H1 (cell line): ENCODE measurements around the gene FOXA3. TPM values are rescaled to one million over a fixed set of nuclear protein-coding genes. Genes with fewer than 3 reads are reported as not detected.

Experiments used
- CTCF ChIA-PET: fragments of 300-600 bp; sonication (Branson Sonifier 250); formaldehyde crosslinking; loops from one replicate; lab custom pipeline; 2021; ENCODE audit not compliant: partially characterized antibody; lab: Charles Lee
- POLR2A ChIA-PET: fragments of 300-600 bp; sonication (Branson Sonifier 250); formaldehyde crosslinking; loops from one replicate; lab custom pipeline; 2021; ENCODE audit warnings: inconsistent platforms; ENCODE audit not compliant: partially characterized antibody; lab: Charles Lee
- DNase-seq, 2 experiments: peaks; one replicate each; pipeline versions ENCODE4 v3.0.0 to v3.0.0-alpha.2; 2010 to 2022; ENCODE audit warnings: low spot score in 2 of 2, low read depth in 1 of 2, mixed read lengths in 1 of 2
- FAIRE-seq: peaks from 2 replicates; lab custom pipeline; 2011; peaks lifted over from hg19 to GRCh38; lab: Jason Lieb, UNC
- H2AFZ ChIP-seq: 2 replicates; pipeline ENCODE4 v1.8.1; 2012; ENCODE audit warnings: low read length, inconsistent platforms
- H2AK5ac ChIP-seq: 2 replicates; pipeline ENCODE4 v1.6.1; 2013; ENCODE audit warnings: low read depth, low read length
- H2BK120ac ChIP-seq: replicated peaks from 2 replicates; pipeline ENCODE3; 2013; ENCODE audit warnings: low read depth, low read length, inconsistent platforms
- H2BK12ac ChIP-seq: 2 replicates; pipeline ENCODE4 v1.6.1; 2013; ENCODE audit warnings: low read depth, low read length
- H2BK15ac ChIP-seq: 2 replicates; pipeline ENCODE4 v1.6.1; 2013; ENCODE audit warnings: low read length
- H2BK20ac ChIP-seq: 2 replicates; pipeline ENCODE4 v1.6.1; 2013; ENCODE audit warnings: low read length
- H2BK5ac ChIP-seq: 2 replicates; pipeline ENCODE4 v1.6.1; 2013; ENCODE audit warnings: low read depth, low read length
- H3K14ac ChIP-seq: 2 replicates; pipeline ENCODE4 v1.6.1; 2013; ENCODE audit warnings: inconsistent platforms; ENCODE audit not compliant: insufficient read length
- H3K18ac ChIP-seq: 2 replicates; pipeline ENCODE4 v1.6.1; 2013; ENCODE audit warnings: low read length; ENCODE audit errors: extremely low read depth
- H3K23ac ChIP-seq: 2 replicates; pipeline ENCODE4 v1.6.1; 2013; ENCODE audit warnings: inconsistent platforms; ENCODE audit not compliant: insufficient read length
- H3K23me2 ChIP-seq: 2 replicates; pipeline ENCODE4 v1.6.1; 2013; ENCODE audit warnings: low read depth, low read length
- H3K27ac ChIP-seq: 2 replicates; pipeline ENCODE4 v1.6.1; 2011; ENCODE audit warnings: low read depth, low read length, inconsistent platforms
- H3K27me3 ChIP-seq, 4 experiments: replicated peaks in 1 of 4; 1 replicate in 1 of 4; 2 replicates in 3 of 4; pipeline versions ENCODE4 v1.6.1 to v1.8.1; 2011 to 2013; ENCODE audit warnings: low read length in 3 of 4, mild to moderate bottlenecking in 3 of 4, inconsistent platforms in 2 of 4, mixed read lengths in 2 of 4, moderate library complexity in 1 of 4; ENCODE audit not compliant: control insufficient read depth in 3 of 4, insufficient read depth in 3 of 4; ENCODE audit errors: extremely low read depth in 1 of 4
- H3K36me3 ChIP-seq, 4 experiments: 2 replicates each; pipeline versions ENCODE4 v1.6.1 to v1.8.1; 2011 to 2013; ENCODE audit warnings: mild to moderate bottlenecking in 4 of 4, low read length in 3 of 4, moderate library complexity in 2 of 4, control low read depth in 1 of 4, inconsistent platforms in 1 of 4; ENCODE audit not compliant: insufficient read depth in 4 of 4, control insufficient read depth in 2 of 4
- H3K4ac ChIP-seq: replicated peaks from 2 replicates; pipeline ENCODE3; 2013; ENCODE audit warnings: low read length, low read depth, mixed read lengths, inconsistent platforms; ENCODE audit not compliant: insufficient read length
- H3K4me1 ChIP-seq, 4 experiments: replicated peaks in 1 of 4; 1 replicate in 1 of 4; 2 replicates in 3 of 4; pipeline versions ENCODE4 v1.6.1 to v1.8.1; 2011 to 2013; ENCODE audit warnings: low read length in 3 of 4, inconsistent platforms in 2 of 4, mixed read lengths in 1 of 4; ENCODE audit not compliant: insufficient read depth in 4 of 4, control insufficient read depth in 3 of 4
- H3K4me2 ChIP-seq, 2 experiments: 2 replicates each; pipeline versions ENCODE4 v1.6.1 to v1.8.1; 2011 to 2013; ENCODE audit warnings: low read depth in 2 of 2, low read length in 2 of 2, control low read depth in 1 of 2, inconsistent platforms in 1 of 2, mild to moderate bottlenecking in 1 of 2; ENCODE audit not compliant: insufficient read depth in 1 of 2
- H3K4me3 ChIP-seq, 4 experiments: fragments of 200-600, 300-600 bp in 1 of 4; sonication (generic), shearing (Covaris generic), sonication (Bioruptor Twin) in 1 of 4; 2 replicates each; pipeline versions ENCODE4 v1.5.1 to v1.8.1; 2011 to 2016; ENCODE audit warnings: low read length in 4 of 4, low read depth in 3 of 4, control low read depth in 2 of 4, inconsistent platforms in 2 of 4, mild to moderate bottlenecking in 2 of 4, mixed read lengths in 1 of 4, moderate library complexity in 1 of 4; ENCODE audit not compliant: insufficient read depth in 2 of 4; ENCODE audit errors: extremely low read depth in 1 of 4
- H3K56ac ChIP-seq: replicated peaks from 2 replicates; pipeline ENCODE3; 2013; ENCODE audit warnings: low read depth, mild to moderate bottlenecking, mixed read lengths, low read length, inconsistent platforms; ENCODE audit not compliant: insufficient read length
- H3K79me1 ChIP-seq: 2 replicates; pipeline ENCODE4 v1.6.1; 2013; ENCODE audit warnings: low read depth, low read length, control low read depth
- H3K79me2 ChIP-seq, 2 experiments: 2 replicates each; pipeline versions ENCODE4 v1.6.1 to v1.8.1; 2012 to 2013; ENCODE audit warnings: low read length in 2 of 2, mild to moderate bottlenecking in 2 of 2, inconsistent platforms in 1 of 2; ENCODE audit not compliant: insufficient read depth in 2 of 2, control insufficient read depth in 1 of 2
- H3K9ac ChIP-seq, 4 experiments: replicated peaks in 1 of 4; 1 replicate in 1 of 4; 2 replicates in 3 of 4; pipeline versions ENCODE4 v1.6.1 to v1.8.1; 2011 to 2013; ENCODE audit warnings: low read depth in 3 of 4, low read length in 3 of 4, control low read depth in 2 of 4, mild to moderate bottlenecking in 2 of 4, moderate library complexity in 2 of 4, inconsistent platforms in 1 of 4; ENCODE audit errors: extremely low read depth in 1 of 4
- H3K9me3 ChIP-seq, 2 experiments: 2 replicates each; pipeline versions ENCODE4 v1.6.1 to v1.8.1; 2012 to 2013; ENCODE audit warnings: mild to moderate bottlenecking in 2 of 2, moderate library complexity in 2 of 2, control low read depth in 1 of 2, inconsistent platforms in 1 of 2, low read depth in 1 of 2, low read length in 1 of 2, mixed read lengths in 1 of 2; ENCODE audit not compliant: insufficient read depth in 2 of 2
- H4K20me1 ChIP-seq, 2 experiments: replicated peaks in 1 of 2; 2 replicates each; pipeline versions ENCODE3 to v1.8.1; 2011 to 2013; ENCODE audit warnings: inconsistent platforms in 2 of 2, low read length in 2 of 2, mild to moderate bottlenecking in 1 of 2; ENCODE audit not compliant: insufficient read depth in 2 of 2, control insufficient read depth in 1 of 2
- H4K5ac ChIP-seq: 2 replicates; pipeline ENCODE4 v1.6.1; 2013; ENCODE audit warnings: low read length, low read depth, mixed read lengths, inconsistent platforms; ENCODE audit not compliant: insufficient read length
- H4K8ac ChIP-seq: 2 replicates; pipeline ENCODE4 v1.8.0; 2013; ENCODE audit warnings: mild to moderate bottlenecking, moderate library complexity, low read length, inconsistent platforms; ENCODE audit not compliant: insufficient read depth; ENCODE audit errors: extremely low read depth
- H4K91ac ChIP-seq: replicated peaks from 2 replicates; pipeline ENCODE3; 2013; ENCODE audit warnings: low read length, mixed read lengths, inconsistent platforms; ENCODE audit not compliant: insufficient read length
- BCL11A ChIP-seq, 2 experiments: IDR thresholded peaks; one replicate each; pipeline ENCODE4 v1.6.1; 2011; ENCODE audit warnings: low read depth in 2 of 2, low read length in 2 of 2, mild to moderate bottlenecking in 2 of 2
- BRCA1 ChIP-seq: IDR thresholded peaks from 2 replicates; pipeline ENCODE4 v1.6.1; 2012; ENCODE audit warnings: low read depth, low read length, improper control_type of control experiment
- EZH2 ChIP-seq: fragments of 200-600 bp; sonication (generic); IDR thresholded peaks from 2 replicates; pipeline ENCODE4 v1.7.1; 2012; ENCODE audit warnings: low read depth, mild to moderate bottlenecking, moderate library complexity, low read length, inconsistent platforms; ENCODE audit not compliant: severe bottlenecking
- GTF2F1 ChIP-seq: IDR thresholded peaks from 2 replicates; pipeline ENCODE4 v1.6.1; 2012; ENCODE audit warnings: low read depth, low read length, improper control_type of control experiment, borderline replicate concordance
- JUN ChIP-seq: IDR thresholded peaks from 2 replicates; pipeline ENCODE4 v1.6.1; 2011; ENCODE audit warnings: low read depth, mild to moderate bottlenecking, improper control_type of control experiment, low read length
- MAFK ChIP-seq: IDR thresholded peaks from 2 replicates; pipeline ENCODE4 v1.6.1; 2012; ENCODE audit warnings: low read depth, mild to moderate bottlenecking, improper control_type of control experiment, low read length
- POLR2AphosphoS5 ChIP-seq: IDR thresholded peaks from 2 replicates; pipeline ENCODE4 v1.6.1; 2011; ENCODE audit warnings: low read depth, low read length
- RBBP5 ChIP-seq: IDR thresholded peaks from 2 replicates; pipeline ENCODE4 v1.7.1; 2012; ENCODE audit warnings: low read depth, mild to moderate bottlenecking, inconsistent platforms, low read length, moderate library complexity, borderline replicate concordance
- RNF2 ChIP-seq: fragments of 200-900, 300-1000 bp; sonication (generic); IDR thresholded peaks from 2 replicates; pipeline ENCODE4 v1.7.1; 2016; ENCODE audit warnings: borderline replicate concordance, low read depth, mild to moderate bottlenecking, antibody characterized with exemption, low read length; ENCODE audit not compliant: poor library complexity, severe bottlenecking; ENCODE audit errors: missing control alignments
- SP1 ChIP-seq: IDR thresholded peaks from 2 replicates; pipeline ENCODE4 v1.6.1; 2011; ENCODE audit warnings: low read depth, low read length
- SRF ChIP-seq: IDR thresholded peaks from 2 replicates; pipeline ENCODE4 v1.6.1; 2011; ENCODE audit warnings: mild to moderate bottlenecking, low read depth, low read length, moderate library complexity
- SUZ12 ChIP-seq: fragments of 200-600 bp; sonication (generic); IDR thresholded peaks from 2 replicates; pipeline ENCODE4 v1.6.1; 2012; ENCODE audit warnings: mild to moderate bottlenecking, inconsistent platforms, low read length, moderate library complexity, mixed read lengths
- YY1 ChIP-seq: IDR thresholded peaks from 2 replicates; pipeline ENCODE4 v1.6.1; 2011; ENCODE audit warnings: low read depth, mild to moderate bottlenecking, low read length
- WGBS, 2 experiments: shearing (Covaris generic) in 1 of 2; methylation state at CpG; one replicate each; pipeline versions ENCODE4 v1.1.6 to v1.1.7; 2013 to 2015; ENCODE audit warnings: low lambda C conversion rate in 2 of 2, mixed read lengths in 2 of 2, inconsistent platforms in 1 of 2, low coverage in 1 of 2, missing lambda C conversion rate in 1 of 2; ENCODE audit not compliant: insufficient replicate concordance in 2 of 2, insufficient coverage in 1 of 2, insufficient read length in 1 of 2; ENCODE audit errors: extremely low coverage in 1 of 2, missing lambda C conversion rate in 1 of 2; 5-methylcytosine and 5-hydroxymethylcytosine counted together
- polyA plus RNA-seq, 7 experiments: library from polyadenylated mRNA; depleted of rRNA in 3 of 7; stranded (reverse) in 5 of 7; unstranded in 2 of 7; fragments of >200 nt in 5 of 7; fragments of 200-250 nt in 2 of 7; gene quantifications; 1 replicate in 5 of 7; 2 replicates in 1 of 7; 4 replicates in 1 of 7; pipeline versions ENCODE4 v1.2.1 to v1.2.3, GENCODE V29; 2011 to 2013; ENCODE audit warnings: missing spikeins in 2 of 7, mixed read lengths in 2 of 7
- total RNA-seq: library from RNA; stranded (reverse); fragmentation: NEBNext Ultra II Directional; extraction: Animal tissue kit (Norgen Biotek cat#: 25700); gene quantifications from 2 replicates; pipeline ENCODE4 v1.2.1, GENCODE V29; 2021

FOXA3 gene
- total and polyA plus RNA-seq, 2 of the 8 experiments (the other 6 are each of a cell fraction or from before 2014, with no cell fraction given): 20.2 to 49.1 TPM

DNA sequence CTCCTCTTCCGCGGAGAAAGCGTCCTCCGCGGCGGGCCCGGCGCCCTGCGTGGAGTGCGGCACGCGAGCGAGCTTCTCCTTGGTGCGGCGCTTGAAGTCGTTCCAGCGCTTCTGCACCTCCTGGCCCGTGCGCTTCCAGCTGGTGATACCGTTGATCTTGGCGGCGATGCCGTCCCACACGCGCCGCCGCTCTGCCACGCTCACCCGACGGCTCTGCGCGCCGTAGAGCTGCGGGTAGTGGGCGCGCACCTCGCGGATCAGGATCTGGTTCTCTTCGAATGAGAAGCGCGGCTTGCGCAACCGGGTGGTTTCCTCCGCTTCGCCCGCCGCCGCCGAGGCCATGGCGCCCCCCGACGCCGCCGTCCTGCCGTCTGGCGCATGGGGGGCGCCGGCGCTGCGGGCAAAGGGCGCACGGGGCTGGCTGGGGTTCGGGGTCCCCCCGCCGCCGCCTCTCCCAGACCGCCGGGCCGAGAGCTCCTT is 37.3 kb downstream of the FOXA3 start:
- WGBS, 2 experiments: 0% methylated on average over 40 of the region's 69 CpGs; no CpG with 5 or more reads in 1 of the 2 experiments
- H3K27ac ChIP-seq: no peak overlapping the region
- no peak for TF ChIP-seq BCL11A (IDR thresholded peaks at IDR 0.05; ENCODE audit: low read depth in 2 of 2, low read length in 2 of 2)
- TF ChIP-seq GTF2F1: no peak
- TF ChIP-seq JUN: no peak
- peak; percentile 51; the same call in 1 of the 2 replicates for TF ChIP-seq SUZ12
- no peak for TF ChIP-seq YY1
- no peak for TF ChIP-seq SRF
- TF ChIP-seq SP1: no peak
- no peak for TF ChIP-seq RNF2
- TF ChIP-seq RBBP5: no peak; the same call in 1 of the 2 replicates
- TF ChIP-seq BRCA1: no peak
- TF ChIP-seq MAFK: no peak
- TF ChIP-seq EZH2: peak; percentile 64
- TF ChIP-seq POLR2AphosphoS5: no peak

More for the DNA sequence above, 37.3 kb downstream of the FOXA3 start:
- Histone ChIP-seq H2BK12ac (0 out of 2 replicates have a peak overlapping the region, but pooled peaks have one; percentile 68), H3K79me1 (peaks cover 3% of the 10 kb centered on the region; the same call in 1 of the 2 replicates), H4K91ac (peak overlapping the region; percentile 96), H4K20me1 (peaks cover 2 to 10% of the 10 kb centered on the region in 2 experiments), H3K4me2 (peak overlapping the region; percentile 83 to 95), H2AK5ac (no peak overlapping the region), H3K4me1 (peaks cover 0 to 2% (median under 1%) of the 10 kb centered on the region in 4 experiments; a peak in 3 of 7 replicates), H3K9me3 (no peaks in the 10 kb centered on the region), H3K14ac (no peak overlapping the region), H3K4me3 (peak overlapping the region; percentile 58 to 74 (median 66)), H4K8ac (peak overlapping the region; percentile 89; the same call in 1 of the 2 replicates), H3K9ac (0 out of 7 replicates have a peak overlapping the region, but pooled peaks of 1 of the 4 experiments have one; percentile 29), H2BK15ac (no peak overlapping the region), H2BK20ac (no peak overlapping the region), H3K36me3 (peaks cover 0 to 8% (median 2%) of the 10 kb centered on the region in 4 experiments; a peak in 3 of 8 replicates), H4K5ac (no peak overlapping the region), H3K23ac (no peak overlapping the region), H3K23me2 (peaks cover 22% of the 10 kb centered on the region; the same call in 1 of the 2 replicates), H3K27me3 (peaks cover 0 to 16% (median 11%) of the 10 kb centered on the region in 4 experiments; a peak in 6 of 7 replicates), H2AFZ (no peak overlapping the region), H2BK5ac (no peak overlapping the region), H3K18ac (no peak overlapping the region; the same call in 1 of the 2 replicates), H3K56ac (peak overlapping the region; percentile 30), H2BK120ac (no peak overlapping the region), H3K79me2 (no peaks in the 10 kb centered on the region), H3K4ac (no peak overlapping the region)
- POLR2A ChIA-PET: interaction anchor here (0.7 to 3.4 kb wide), 8 partner anchors 9 to 84 kb away, joined by 3 to 21 read pairs (median 4); partner anchors contain the start of gene IRF2BP1
- DNase-seq (no peak), FAIRE-seq (no peak)
- CTCF ChIA-PET: interaction anchor here (0.7 to 3.2 kb wide), 8 partner anchors 9 to 107 kb away, joined by 3 to 11 read pairs (median 6); no protein-coding TSS in a partner anchor
